HEK293T (cell line): ENCODE results near the gene EML5.

Experiments
- ARNT ChIP-seq: fragments of 450-650 bp; IDR thresholded peaks from 2 replicates; pipeline ENCODE4 v1.6.1; 2017; ENCODE audit warnings: mild to moderate bottlenecking
- BHLHE40 ChIP-seq: fragments of 450-650 bp; IDR thresholded peaks from 2 replicates; pipeline ENCODE4 v1.6.1; 2016; ENCODE audit warnings: mild to moderate bottlenecking, moderate library complexity, borderline replicate concordance
- CTBP1 ChIP-seq: fragments of 450-650 bp; IDR thresholded peaks from 2 replicates; pipeline ENCODE4 v1.6.1; 2016; ENCODE audit warnings: borderline replicate concordance
- ELF4 ChIP-seq: fragments of 450-650 bp; IDR thresholded peaks from 2 replicates; pipeline ENCODE4 v1.6.1; 2017; ENCODE audit warnings: antibody characterized with exemption
- FOXA1 ChIP-seq: fragments of 450-650 bp; IDR thresholded peaks from 2 replicates; pipeline ENCODE4 v1.6.1; 2016; ENCODE audit warnings: mild to moderate bottlenecking
- FOXK2 ChIP-seq: fragments of 450-650 bp; IDR thresholded peaks from 2 replicates; pipeline ENCODE4 v1.6.1; 2016; ENCODE audit warnings: mild to moderate bottlenecking
- FOXM1 ChIP-seq: fragments of 450-650 bp; IDR thresholded peaks from 2 replicates; pipeline ENCODE4 v1.6.1; 2017; ENCODE audit warnings: mild to moderate bottlenecking, borderline replicate concordance
- L3MBTL2 ChIP-seq: fragments of 450-650 bp; conservative IDR thresholded peaks from 2 replicates; pipeline ENCODE4 v1.6.1; 2016; ENCODE audit warnings: mild to moderate bottlenecking
- LEF1 ChIP-seq: fragments of 450-650 bp; IDR thresholded peaks from 2 replicates; pipeline ENCODE4 v1.6.1; 2017; ENCODE audit warnings: mild to moderate bottlenecking, borderline replicate concordance
- SP1 ChIP-seq: fragments of 450-650 bp; IDR thresholded peaks from 2 replicates; pipeline ENCODE4 v1.6.1; 2017
- SUZ12 ChIP-seq: fragments of 450-650 bp; IDR thresholded peaks from 2 replicates; pipeline ENCODE4 v1.6.1; 2016; ENCODE audit warnings: mild to moderate bottlenecking
- TARDBP ChIP-seq: fragments of 450-650 bp; IDR thresholded peaks from 2 replicates; pipeline ENCODE4 v1.6.1; 2016
- ZNF384 ChIP-seq: fragments of 450-650 bp; IDR thresholded peaks from 2 replicates; pipeline ENCODE4 v1.6.1; 2016
- TF ChIP-seq, protein P1 (sequence below): fragments of 450-650 bp; IDR thresholded peaks from 2 replicates; pipeline ENCODE4 v1.6.1; 2016

DNA sequence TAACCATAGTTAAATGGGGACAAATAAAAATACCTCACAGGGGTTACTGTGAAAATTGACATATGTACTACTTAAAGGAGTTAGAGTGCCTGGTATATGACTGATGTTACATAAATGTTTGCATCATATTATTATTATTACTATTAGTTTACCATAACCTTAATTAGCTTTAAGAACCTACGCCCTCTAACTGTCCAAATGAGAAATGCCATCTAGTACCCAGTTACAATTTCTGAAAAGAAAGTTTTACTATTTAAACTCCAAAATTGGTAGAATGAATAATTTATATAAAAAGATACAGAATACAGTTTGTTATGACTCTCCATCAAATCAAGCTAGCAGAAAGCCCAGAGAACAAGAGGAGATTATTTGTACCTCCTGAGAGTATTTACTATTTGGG lies 42.3 kb downstream of the EML5 start:
- TF ChIP-seq BHLHE40 (no peak), SUZ12 (no peak), TARDBP (no peak), ELF4 (no peak), FOXK2 (no peak), FOXM1 (no peak), ZNF384 (no peak), SP1 (no peak), FOXA1 (no peak), ARNT (no peak), LEF1 (no peak), L3MBTL2 (no peak), CTBP1 (no peak)
- TF ChIP-seq, protein P1, sequence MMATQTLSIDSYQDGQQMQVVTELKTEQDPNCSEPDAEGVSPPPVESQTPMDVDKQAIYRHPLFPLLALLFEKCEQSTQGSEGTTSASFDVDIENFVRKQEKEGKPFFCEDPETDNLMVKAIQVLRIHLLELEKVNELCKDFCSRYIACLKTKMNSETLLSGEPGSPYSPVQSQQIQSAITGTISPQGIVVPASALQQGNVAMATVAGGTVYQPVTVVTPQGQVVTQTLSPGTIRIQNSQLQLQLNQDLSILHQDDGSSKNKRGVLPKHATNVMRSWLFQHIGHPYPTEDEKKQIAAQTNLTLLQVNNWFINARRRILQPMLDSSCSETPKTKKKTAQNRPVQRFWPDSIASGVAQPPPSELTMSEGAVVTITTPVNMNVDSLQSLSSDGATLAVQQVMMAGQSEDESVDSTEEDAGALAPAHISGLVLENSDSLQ: no peak
